GM04504 (cell line): ENCODE data around the gene MZT2A.
"Not testable (repeated sequence)": the region's sequence is repeated elsewhere in the genome, so short reads cannot be mapped to it uniquely, and the experiment has no call there.

Experiments used
- DNase-seq: peaks from one replicate; pipeline ENCODE4 v3.0.0-alpha.2; 2012; ENCODE audit warnings: low read depth

The MZT2A gene

DNA sequence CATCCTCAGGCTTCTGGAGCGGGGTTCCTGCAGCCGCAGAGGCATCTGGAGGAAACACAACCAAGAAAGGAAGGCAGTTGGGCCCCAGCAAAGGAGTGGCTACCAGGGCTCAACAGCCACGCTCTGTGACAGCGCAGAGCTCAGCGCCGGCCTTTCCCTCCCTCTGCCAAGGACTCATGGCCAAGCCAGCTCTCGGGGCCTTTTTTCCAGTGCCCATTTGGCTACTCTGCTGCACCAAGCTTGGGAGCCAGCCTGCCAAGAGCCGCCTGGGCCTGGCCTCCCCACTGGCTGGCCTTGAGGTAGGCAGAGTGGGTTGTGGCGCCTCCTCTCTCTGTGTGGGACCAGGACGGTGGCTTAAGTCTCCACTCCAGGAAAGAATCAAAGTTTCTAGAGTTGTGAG lies 28.3 kb upstream of the MZT2A start:
- no peak for DNase-seq

GRCh38 chr2:131519871-131520470 lies 27.8 kb upstream of the MZT2A start:
- DNase-seq: not testable (repeated sequence)

GRCh38 chr2:131519466-131519865 lies 27.3 kb upstream of the MZT2A start:
- DNase-seq: no peak

- DNase-seq: not testable (repeated sequence)
Measured at GRCh38 chr2:131518531-131518930, 26.3 kb upstream of the MZT2A start.

DNA sequence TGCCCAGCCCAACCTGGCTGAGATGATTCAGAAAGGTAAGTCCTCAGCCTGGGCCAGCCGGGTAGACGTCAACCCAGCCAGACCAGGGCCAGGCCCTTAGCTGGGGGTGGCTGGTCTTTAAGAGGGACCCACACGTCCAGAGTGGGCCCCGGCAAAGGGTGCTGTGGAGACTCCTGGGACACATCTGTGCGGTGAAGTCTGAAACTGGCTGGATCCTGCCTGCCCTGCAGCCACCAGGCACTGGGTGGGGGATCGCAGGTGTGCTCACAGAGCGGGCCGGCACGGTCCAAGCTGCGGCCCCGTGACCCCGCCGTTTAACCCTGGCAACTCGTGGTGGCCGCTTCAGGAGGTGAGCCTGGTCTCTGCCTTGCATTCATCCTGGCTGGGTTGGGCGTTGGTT lies 25.7 kb upstream of the MZT2A start:
- DNase-seq: not testable (repeated sequence)

DNA sequence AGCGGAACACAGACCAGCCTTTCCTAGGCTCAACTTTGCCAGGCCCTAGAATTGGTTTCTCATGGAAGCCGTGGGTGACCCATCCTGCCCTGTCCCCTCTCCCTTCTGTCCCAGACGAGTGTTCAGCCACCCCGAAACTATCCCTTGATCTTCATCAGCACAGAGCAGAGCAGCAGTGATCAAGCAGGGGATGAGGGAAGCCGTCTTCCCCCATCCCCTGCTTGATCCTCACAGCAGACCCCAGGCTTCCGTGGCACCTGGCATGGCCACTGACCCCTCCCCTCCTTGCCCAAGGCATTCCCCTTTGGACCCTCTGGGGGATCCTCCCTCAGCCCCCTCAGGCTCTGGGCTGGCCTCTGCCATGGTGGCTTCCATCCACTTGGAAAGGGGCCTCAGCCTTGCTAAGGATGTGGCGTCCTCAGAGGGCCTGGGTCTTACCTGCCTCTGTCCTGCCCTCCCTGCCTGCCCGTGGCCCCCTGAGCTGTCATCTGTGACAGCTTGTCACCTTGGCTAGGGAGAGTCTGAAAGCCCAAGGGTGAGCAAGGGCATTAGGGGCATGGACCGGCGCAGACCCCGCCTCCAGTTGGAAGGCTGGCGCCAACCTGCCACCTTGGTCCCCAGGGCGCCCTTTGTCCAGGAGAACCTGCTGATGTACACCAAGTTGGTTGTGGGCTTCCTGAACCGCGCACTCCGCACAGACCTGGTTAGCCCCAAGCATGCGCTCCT lies 25.1 kb upstream of the MZT2A start:
- no peak for DNase-seq

- not testable (repeated sequence) for DNase-seq
Measured at GRCh38 chr2:131516621-131517020, 24.4 kb upstream of the MZT2A start.

DNA sequence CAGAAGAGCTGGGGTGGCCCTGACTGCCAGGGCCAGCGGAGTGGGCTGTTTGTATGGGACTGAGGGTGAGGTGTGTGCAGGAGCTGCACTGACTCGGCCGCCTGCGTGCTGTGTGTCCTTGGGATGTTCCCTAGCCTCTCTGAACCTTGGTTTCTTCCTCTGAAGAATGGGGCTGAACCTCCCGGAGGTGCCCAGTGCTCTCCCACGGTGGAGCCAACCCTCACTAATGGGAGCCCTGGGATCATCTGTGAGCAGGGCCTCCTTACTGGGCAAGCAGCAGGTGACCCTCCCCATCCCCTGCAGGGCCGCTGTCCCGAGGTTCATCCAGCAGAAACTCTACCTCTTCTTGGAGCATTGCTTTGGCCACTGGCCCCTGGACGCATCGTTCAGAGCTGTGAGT lies 23.8 kb upstream of the MZT2A start:
- DNase-seq: no peak

DNA sequence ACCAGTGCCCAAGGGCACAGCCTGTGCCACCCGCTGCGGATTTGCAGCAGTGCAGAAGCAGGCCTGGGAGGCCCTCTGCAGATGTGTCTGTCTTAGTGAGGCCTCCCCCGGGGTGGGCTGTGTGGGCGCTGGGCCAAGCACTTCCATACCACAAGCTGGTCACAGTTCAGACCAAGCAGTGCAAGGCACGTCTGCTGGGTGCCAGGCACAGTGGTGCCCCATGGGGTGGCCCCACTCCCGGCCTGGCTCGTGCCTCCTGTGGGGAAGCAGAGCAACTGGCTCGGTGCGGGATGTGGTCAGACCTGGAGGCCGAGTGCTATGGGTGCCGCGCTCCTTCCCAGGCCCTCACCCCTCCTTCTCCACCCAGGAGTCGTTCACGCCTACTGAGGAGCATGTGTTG lies 23.0 kb upstream of the MZT2A start:
- DNase-seq: not testable (repeated sequence)

DNA sequence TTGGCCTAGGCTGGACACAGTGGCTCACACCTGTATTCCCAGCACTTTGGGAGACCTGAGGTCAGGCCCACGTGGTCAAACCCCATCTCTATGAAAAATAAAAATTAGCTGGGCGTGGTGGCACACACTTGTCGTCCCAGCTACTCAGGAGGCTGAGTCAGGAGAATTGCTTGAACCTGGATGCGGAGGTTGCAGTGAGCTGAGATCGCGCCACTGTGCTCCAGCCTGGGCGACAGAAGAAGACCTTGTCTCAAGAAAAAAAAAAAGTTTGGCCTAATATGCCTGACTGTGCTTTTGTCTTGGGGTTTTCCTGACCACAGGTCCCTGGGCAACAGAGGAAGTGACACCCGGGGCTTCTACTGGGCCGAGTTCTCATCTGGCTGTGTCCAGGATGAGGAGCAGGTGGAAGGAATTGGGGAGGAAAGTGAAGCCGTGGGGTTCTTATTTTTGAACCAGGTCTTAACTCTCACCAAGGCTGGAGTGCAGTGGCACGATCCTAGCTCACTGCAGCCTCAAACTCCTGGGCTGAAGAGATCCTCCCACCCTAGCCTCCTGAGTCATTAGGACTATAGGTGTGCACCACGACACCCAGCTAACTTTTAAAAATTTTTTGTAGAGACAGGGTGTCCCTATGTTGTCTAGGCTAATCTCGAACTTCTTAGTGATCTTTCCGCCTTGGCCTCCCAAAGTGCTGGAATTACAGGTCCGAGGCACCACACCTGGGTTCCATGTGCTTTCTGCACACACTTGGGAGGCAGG lies 22.4 kb upstream of the MZT2A start:
- DNase-seq: not testable (repeated sequence)

DNA sequence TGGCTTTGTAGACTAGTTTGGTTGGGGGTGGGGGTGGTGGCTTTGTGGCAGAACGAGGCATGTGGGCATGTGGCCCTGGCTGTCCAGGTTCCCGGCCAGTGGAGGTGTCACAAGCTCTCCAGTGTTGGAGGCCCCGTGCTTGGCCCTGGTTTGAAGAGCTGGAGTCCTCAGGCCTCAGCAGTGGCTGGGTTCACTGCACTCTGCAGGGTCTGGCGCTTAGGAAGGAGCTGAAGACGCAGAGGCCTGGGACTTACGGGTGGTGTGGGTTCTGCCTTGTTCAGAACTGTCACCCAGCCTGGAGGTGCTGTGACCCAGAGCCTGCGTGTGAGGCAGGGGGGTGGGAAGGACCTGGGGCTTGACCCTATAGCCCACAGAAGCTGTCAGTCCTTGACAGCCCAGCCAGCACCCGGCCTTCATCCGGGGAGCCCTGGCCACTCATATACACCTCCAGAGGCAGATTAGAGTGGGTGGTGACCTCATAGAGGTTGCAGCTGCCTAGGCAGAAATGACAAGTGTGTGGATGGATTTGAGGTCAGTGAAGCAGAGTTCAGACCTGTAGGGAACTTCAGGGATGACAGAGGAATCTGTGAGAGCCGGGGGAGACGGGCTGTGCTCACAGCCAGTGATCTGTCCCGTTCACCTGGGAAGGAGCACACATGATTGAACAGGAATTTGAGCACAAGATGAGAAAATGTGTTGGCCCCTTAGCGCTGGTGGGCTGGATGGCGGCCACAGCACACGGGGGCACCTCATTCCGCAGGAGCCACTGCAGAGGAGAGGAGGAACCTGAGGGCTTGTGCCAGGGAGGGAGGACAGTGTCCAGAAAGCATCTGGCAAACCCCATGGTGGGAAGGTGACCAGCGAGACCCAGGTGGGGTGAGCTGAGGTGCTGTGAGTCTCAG lies 20.0 kb upstream of the MZT2A start:
- not testable (repeated sequence) for DNase-seq

GRCh38 chr2:131511291-131511968 lies 19.2 kb upstream of the MZT2A start:
- not testable (repeated sequence) for DNase-seq

- no peak for DNase-seq
Measured at GRCh38 chr2:131509615-131510014, 17.4 kb upstream of the MZT2A start.

DNA sequence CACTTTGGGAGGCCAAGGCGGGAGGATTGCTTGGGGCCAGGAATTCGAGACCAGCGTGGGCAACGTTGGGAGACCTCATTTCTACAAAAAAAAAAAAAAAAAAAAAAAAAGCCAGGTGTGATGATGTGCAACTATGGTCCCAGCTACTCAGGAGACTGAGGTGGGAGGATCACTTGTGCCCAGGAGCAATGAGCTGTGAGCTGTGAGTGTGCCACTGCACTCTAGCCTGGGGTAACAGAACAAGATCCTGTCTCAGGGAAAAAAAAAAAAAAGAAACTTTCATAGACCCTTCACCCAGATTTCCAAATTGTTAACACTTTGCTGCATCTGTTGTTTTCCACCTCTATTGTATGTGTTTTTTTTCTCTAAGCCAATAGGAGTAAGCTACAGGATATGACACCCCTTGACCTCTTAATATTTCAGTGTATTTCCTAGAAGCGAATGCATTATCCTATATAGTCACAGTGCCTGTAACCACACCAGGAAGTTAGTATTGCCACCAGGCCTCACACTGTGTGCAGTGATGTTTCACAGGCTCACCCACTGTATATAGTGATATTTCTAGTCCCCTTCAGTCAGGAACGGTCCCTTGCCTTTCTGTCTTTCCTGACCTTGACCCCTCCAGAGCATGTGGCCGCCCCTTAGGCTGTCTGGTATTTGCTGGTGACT lies 12.0 kb upstream of the MZT2A start:
- DNase-seq: not testable (repeated sequence)

DNA sequence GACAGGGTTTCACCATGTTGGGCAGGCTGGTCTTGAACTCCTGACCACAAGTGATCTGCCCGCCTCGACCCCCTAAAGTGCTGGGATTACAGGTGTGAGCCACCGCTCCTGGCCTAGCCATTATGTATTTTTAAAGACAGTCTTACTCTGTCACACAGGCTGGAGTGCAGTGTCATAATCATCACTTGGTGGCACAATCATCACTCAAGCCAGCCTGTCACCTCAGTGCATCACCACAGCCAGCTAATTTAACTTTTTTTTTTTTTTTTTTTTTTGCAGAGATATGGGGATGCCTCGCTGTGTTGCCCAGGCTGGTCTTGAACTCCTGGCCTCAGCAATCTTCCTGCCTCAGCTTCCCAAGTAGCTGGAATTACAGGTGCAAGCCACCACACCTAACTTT lies 11.4 kb upstream of the MZT2A start:
- DNase-seq: not testable (repeated sequence)

GRCh38 chr2:131498321-131498973 lies 6.2 kb upstream of the MZT2A start:
- not testable (repeated sequence) for DNase-seq

GRCh38 chr2:131495506-131495905 lies 3.3 kb upstream of the MZT2A start:
- DNase-seq: not testable (repeated sequence)

- no peak for DNase-seq
Measured at GRCh38 chr2:131493199-131493968, 1.2 kb upstream of the MZT2A start.

DNA sequence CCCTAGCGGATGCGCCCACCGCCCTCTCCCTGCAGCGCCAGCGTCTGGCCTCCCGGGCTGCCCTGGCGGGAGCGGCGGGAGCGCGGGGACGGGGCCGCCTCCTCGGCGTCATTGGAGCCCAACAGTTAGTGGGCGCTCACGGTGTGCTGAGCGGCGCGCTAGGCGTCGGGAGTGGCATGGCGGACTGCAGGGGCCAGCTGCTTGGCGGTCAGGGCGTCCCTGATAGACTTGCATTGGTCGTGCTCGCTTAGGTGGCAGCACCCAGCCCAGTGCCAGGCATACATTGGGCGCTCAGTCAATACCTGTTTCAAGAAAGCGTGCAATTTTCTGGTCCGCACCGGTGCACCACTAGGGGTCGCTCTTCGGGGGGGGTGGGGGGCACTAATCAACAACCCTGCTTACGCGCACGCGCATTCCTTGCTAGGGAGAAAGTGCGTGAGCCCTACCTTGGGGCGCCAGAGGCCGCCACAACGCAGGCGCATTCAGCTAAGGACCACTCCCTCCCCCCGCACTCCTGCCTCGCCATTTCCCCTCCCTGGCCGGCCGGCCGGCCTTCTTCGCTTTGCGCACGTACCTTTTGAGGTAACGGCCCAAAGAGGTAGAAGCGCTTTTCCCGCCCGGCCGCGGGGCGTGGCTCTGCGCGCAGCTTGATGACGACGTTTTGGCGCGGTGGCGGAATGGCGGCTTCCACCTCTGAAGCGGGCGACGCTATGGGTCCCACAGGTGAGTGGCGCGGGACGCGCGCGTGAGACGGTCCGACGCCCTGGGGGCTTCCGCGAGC lies 411 bp upstream of the MZT2A start:
- peak; percentile 81 for DNase-seq
